Right lobe of liver (tissue), 6 donors: ENCODE data around the gene ZBTB18. TPM values are rescaled to one million over a fixed set of nuclear protein-coding genes. Genes with fewer than 3 reads are reported as not detected.
A peak's percentile ranks its signal among the peaks of the same experiment; 100 is the strongest.

Experiments used
- ATAC-seq, 4 donors: fragments of 200-7000 bp; cut with Tn5 transposase; one replicate each; pipeline ENCODE4 v1.9.1; 2020; ENCODE audit warnings: mild to moderate bottlenecking in 4 of 4, moderate library complexity in 4 of 4
- DNase-seq, 3 donors: peaks; one replicate each; pipeline ENCODE4 v3.0.0-alpha.2; 2020
- H3K27ac ChIP-seq, 3 donors: fragments of 200-600 bp; one replicate each; pipeline ENCODE4 v1.8.0; 2022
- H3K27me3 ChIP-seq, 2 donors: fragments of 200-600 bp; one replicate each; pipeline ENCODE4 v1.8.0; 2022
- H3K36me3 ChIP-seq, 4 donors: fragments of 200-600 bp; sonication (generic) in 1 of 4; one replicate each; pipeline versions ENCODE4 v1.5.1 to v1.8.0; 2017 to 2022; ENCODE audit warnings: control low read depth in 1 of 4
- H3K4me1 ChIP-seq, 4 donors: fragments of 200-600 bp; sonication (generic) in 1 of 4; one replicate each; pipeline versions ENCODE4 v1.5.1 to v1.8.0; 2017 to 2022; ENCODE audit warnings: control low read depth in 1 of 4
- H3K4me3 ChIP-seq, 3 donors: fragments of 200-600 bp; one replicate each; pipeline ENCODE4 v1.8.0; 2022
- H3K9me3 ChIP-seq, 4 donors: fragments of 200-600 bp; sonication (generic) in 1 of 4; one replicate each; pipeline versions ENCODE4 v1.5.1 to v1.8.0; 2017 to 2022; ENCODE audit warnings: control low read depth in 1 of 4
- POLR2A ChIP-seq: fragments of 450-650 bp; IDR thresholded peaks from one replicate; pipeline ENCODE4 v1.6.1; 2017; ENCODE audit warnings: antibody characterized with exemption, mild to moderate bottlenecking
- WGBS: methylation state at CpG from one replicate; pipeline ENCODE4 v1.1.6; 2018; ENCODE audit warnings: low coverage, low lambda C conversion rate; ENCODE audit not compliant: insufficient coverage; ENCODE audit errors: missing lambda C conversion rate; 5-methylcytosine and 5-hydroxymethylcytosine counted together
- intact Hi-C, 2 donors: fragments of 100-400 bp; cut with DNase I; formaldehyde crosslinking; loops; one replicate each; pipeline versions ENCODE4 v1.11.2 to v1.14.1; 2022
- total RNA-seq, 6 experiments: library from RNA; depleted of rRNA in 2 of 6; stranded (reverse); fragments of >200 nt in 2 of 6; fragmentation: NEBNext Ultra II Directional in 3 of 6; extraction: Animal tissue kit (Norgen Biotek cat#: 25700) in 3 of 6; gene quantifications; one replicate each; pipeline versions ENCODE4 v1.1.0 to v1.2.4, GENCODE V29; 2016 to 2023
- TF ChIP-seq, protein P1 (sequence below), 4 donors: fragments of 200-600 bp in 3 of 4; fragments of 450-650 bp in 1 of 4; IDR thresholded peaks; one replicate each; pipeline versions ENCODE4 v1.5.1 to v1.8.0; 2016 to 2022; ENCODE audit warnings: antibody characterized with exemption in 4 of 4, mild to moderate bottlenecking in 2 of 4
- donor health status: DM: no; HTN: yes; CAD: no.
- donor health status: DM: no; HTN: no; CAD: no.
- donor health status: DM: no; HTN: no; CAD: no.
- donor health status: DM: no; HTN: yes; CAD: no.
- donor health status: DM: no; HTN: yes; CAD: no.

The ZBTB18 gene
- total RNA-seq, 6 experiments from 2014 or later: 9.0 to 16.1 (median 10.0) TPM

DNA sequence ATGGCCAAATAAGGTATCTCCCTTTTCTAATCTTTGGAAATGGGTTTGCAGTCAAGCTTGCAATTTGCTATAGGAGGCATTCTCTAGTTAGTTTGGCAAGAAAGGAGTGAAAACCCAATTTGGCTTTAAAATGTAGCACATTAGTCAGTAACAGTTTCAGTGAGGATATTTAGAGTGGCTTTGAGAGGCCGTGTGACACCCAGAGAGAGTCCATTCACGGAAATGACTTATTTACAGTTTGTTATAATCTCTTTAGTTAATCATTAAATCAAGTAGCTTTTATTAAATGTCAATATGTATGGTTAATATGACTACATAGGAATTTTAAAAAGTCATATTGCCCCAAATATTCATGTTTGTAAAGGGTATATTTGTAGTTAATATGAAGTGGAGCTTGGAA is 9.6 kb downstream of the ZBTB18 start:
- peaks cover 0 to 7% (median under 1%) of the 10 kb centered on the region in 4 donors for H3K36me3 ChIP-seq
- WGBS: 14% methylated on average over 2 of the region's 2 CpGs
- no peak for DNase-seq
- H3K4me1 ChIP-seq: peaks cover 0 to 24% (median 7%) of the 10 kb centered on the region in 4 donors
- intact Hi-C loops: no loop called here
- no peaks in the 10 kb centered on the region for H3K9me3 ChIP-seq
- H3K27ac ChIP-seq: no peak overlapping the region
- ATAC-seq: peak in 1 of 4 donors; percentile 47
- no peak for TF ChIP-seq POLR2A
- TF ChIP-seq, protein P1, sequence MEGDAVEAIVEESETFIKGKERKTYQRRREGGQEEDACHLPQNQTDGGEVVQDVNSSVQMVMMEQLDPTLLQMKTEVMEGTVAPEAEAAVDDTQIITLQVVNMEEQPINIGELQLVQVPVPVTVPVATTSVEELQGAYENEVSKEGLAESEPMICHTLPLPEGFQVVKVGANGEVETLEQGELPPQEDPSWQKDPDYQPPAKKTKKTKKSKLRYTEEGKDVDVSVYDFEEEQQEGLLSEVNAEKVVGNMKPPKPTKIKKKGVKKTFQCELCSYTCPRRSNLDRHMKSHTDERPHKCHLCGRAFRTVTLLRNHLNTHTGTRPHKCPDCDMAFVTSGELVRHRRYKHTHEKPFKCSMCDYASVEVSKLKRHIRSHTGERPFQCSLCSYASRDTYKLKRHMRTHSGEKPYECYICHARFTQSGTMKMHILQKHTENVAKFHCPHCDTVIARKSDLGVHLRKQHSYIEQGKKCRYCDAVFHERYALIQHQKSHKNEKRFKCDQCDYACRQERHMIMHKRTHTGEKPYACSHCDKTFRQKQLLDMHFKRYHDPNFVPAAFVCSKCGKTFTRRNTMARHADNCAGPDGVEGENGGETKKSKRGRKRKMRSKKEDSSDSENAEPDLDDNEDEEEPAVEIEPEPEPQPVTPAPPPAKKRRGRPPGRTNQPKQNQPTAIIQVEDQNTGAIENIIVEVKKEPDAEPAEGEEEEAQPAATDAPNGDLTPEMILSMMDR (IDR thresholded peaks at IDR 0.05): no peak
- H3K27me3 ChIP-seq: no peaks in the 10 kb centered on the region
- H3K4me3 ChIP-seq: no peak overlapping the region

DNA sequence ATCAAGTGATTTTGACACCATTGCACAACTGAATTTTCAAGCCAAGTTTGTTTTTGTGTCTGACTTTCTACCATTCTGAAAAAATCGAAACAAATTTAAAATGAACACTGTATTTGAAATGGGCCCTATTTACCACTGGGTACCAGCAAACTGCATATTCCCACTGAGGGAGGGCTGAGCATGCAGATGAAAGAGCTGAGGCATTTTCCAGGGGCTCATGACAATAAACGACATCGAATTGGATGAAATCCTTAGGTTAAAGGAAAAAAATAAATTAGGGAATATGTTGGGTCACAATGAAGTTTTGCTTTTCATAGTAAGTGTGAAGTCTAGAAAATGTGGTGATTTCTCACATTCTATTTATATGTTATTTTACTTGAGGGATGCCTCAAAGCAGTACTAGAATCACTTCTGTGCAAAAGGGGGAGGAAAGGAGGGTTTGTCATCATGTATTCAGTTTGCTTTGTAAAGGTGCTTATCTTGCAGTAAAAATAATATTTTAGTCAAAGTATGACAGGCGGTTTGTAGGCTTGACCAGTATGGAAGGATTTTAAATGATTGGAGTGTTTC is 11.2 kb downstream of the ZBTB18 start:
- ATAC-seq (peak in 1 of 4 donors; percentile 13), DNase-seq (no peak)
- no peaks in the 10 kb centered on the region for H3K9me3 ChIP-seq
- no peaks in the 10 kb centered on the region for H3K27me3 ChIP-seq
- TF ChIP-seq POLR2A: no peak
- TF ChIP-seq, protein P1 (IDR thresholded peaks at IDR 0.05): no peak
- H3K36me3 ChIP-seq: no peaks in the 10 kb centered on the region
- 79% methylated on average over 4 of the region's 4 CpGs for WGBS
- no peak overlapping the region for H3K4me3 ChIP-seq
- H3K4me1 ChIP-seq: peaks cover 0 to 31% (median 9%) of the 10 kb centered on the region in 4 donors
- no peak overlapping the region for H3K27ac ChIP-seq
- intact Hi-C loops: no loop called here

DNA sequence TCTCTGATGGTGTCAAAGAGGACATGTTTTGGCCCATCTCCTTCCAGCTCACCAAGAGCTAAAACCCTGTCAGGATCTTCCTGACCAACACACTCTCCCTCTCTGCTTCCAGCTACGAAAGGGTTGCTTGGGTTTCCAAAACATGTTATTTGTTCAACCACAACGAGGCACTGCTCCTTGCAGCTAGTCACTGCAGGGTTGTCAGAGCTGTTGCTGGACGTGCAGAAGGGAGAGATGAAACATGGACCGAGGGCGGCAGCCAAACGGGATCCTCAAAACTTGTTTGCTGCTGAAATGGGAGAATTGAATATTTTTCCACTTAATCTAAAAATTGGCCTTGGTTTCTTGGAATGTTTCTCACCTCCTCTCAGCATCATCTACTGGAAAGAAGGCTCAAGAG is 12.4 kb downstream of the ZBTB18 start:
- no peak for TF ChIP-seq POLR2A
- TF ChIP-seq, protein P1 (IDR thresholded peaks at IDR 0.05): no peak
- no peak overlapping the region for H3K4me3 ChIP-seq
- no peaks in the 10 kb centered on the region for H3K9me3 ChIP-seq
- peaks cover 0 to 42% (median 9%) of the 10 kb centered on the region in 4 donors for H3K4me1 ChIP-seq
- 36% methylated on average over 6 of the region's 6 CpGs for WGBS
- H3K36me3 ChIP-seq: no peaks in the 10 kb centered on the region
- ATAC-seq (no peak), DNase-seq (no peak)
- intact Hi-C loops: no loop called here
- no peak overlapping the region for H3K27ac ChIP-seq
- H3K27me3 ChIP-seq: no peaks in the 10 kb centered on the region

DNA sequence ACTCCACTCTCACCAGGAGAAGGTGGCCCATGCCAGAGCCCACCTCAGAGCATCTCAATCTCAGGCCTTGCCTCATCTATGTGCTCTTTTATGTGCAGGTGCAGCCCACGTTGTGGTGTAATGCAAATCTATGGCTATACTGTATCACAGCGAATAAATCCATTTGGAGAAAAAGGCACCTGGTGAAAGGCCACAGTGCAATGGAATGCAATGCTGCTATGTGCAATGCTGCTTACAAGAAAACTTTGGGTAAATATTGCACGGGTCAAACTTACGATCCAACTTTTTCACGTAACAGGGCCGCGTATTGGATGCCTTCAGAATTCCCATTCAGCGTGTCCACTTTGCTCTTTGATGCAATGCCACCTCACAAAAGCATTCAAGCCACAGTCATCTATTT is 13.5 kb downstream of the ZBTB18 start:
- Histone ChIP-seq H3K27ac (peak overlapping the region in 2 of 3 donors; percentile 22 to 31), H3K9me3 (no peaks in the 10 kb centered on the region), H3K4me1 (peaks cover 0 to 42% (median 9%) of the 10 kb centered on the region in 4 donors), H3K36me3 (no peaks in the 10 kb centered on the region), H3K27me3 (no peaks in the 10 kb centered on the region), H3K4me3 (no peak overlapping the region)
- peak; percentile 50 to 68 (median 64) for ATAC-seq
- intact Hi-C loops: no loop called here
- DNase-seq: no peak
- WGBS: 27% methylated on average over 8 of the region's 8 CpGs
- TF ChIP-seq POLR2A: no peak
- TF ChIP-seq, protein P1 (IDR thresholded peaks at IDR 0.05): no peak
